Mesothelial cell of epicardium (in vitro differentiated cells): ENCODE measurements around the gene AGRN. TPM values are rescaled to one million over a fixed set of nuclear protein-coding genes. Genes with fewer than 3 reads are reported as not detected.
A peak's percentile ranks its signal among the peaks of the same experiment; 100 is the strongest.

Experiments
- DNase-seq, 2 experiments: peaks; one replicate each; pipeline ENCODE4 v3.0.0; 2021; ENCODE audit warnings: low spot score in 2 of 2; ENCODE audit not compliant: unreplicated experiment in 2 of 2
- H3K27ac Mint-ChIP-seq: 2 replicates; pipeline ENCODE4 v1.8.0; 2021; ENCODE audit warnings: mixed read lengths
- H3K27me3 Mint-ChIP-seq: 2 replicates; pipeline ENCODE4 v1.8.0; 2021; ENCODE audit warnings: low read depth, mixed read lengths
- H3K36me3 Mint-ChIP-seq: 2 replicates; pipeline ENCODE4 v1.8.0; 2021; ENCODE audit warnings: mixed read lengths
- H3K4me1 Mint-ChIP-seq: 2 replicates; pipeline ENCODE4 v1.8.0; 2021; ENCODE audit warnings: mixed read lengths
- H3K4me3 Mint-ChIP-seq: 2 replicates; pipeline ENCODE4 v1.8.0; 2021; ENCODE audit warnings: mild to moderate bottlenecking, moderate library complexity, mixed read lengths
- H3K9me3 Mint-ChIP-seq: 2 replicates; pipeline ENCODE4 v1.8.0; 2021; ENCODE audit warnings: mixed read lengths
- CTCF ChIP-seq: fragments of 200-600 bp; sonication (generic); IDR thresholded peaks from one replicate; pipeline ENCODE4 v1.5.0; 2021; ENCODE audit warnings: antibody characterized with exemption; ENCODE audit not compliant: unreplicated experiment
- total RNA-seq: library from RNA; stranded (reverse); gene quantifications from 3 replicates; pipeline ENCODE4 v1.2.1, GENCODE V29; 2021

Gene AGRN
- total RNA-seq, 1 donor from 2014 or later = 514 TPM

GRCh38 chr1:998995-999724, 20.8 kb upstream of the AGRN start:
- Mint-ChIP-seq H3K27me3 (peaks cover 10% of the 10 kb centered on the region), H3K27ac (peak overlapping the region; percentile 47), H3K4me3 (peak overlapping the region; percentile 72), H3K36me3 (no peaks in the 10 kb centered on the region), H3K9me3 (no peaks in the 10 kb centered on the region), H3K4me1 (peaks cover 17% of the 10 kb centered on the region)
- DNase-seq = peak; percentile 31 to 63
- TF ChIP-seq CTCF = no peak

GRCh38 chr1:999725-1000356, 20.1 kb upstream of the AGRN start, which contains the start of gene HES4:
Gene HES4 (minus strand): TSS chr1:1000097. CDS start chr1:999973, 124 bp downstream.
- Mint-ChIP-seq H3K4me1 (peaks cover 21% of the 10 kb centered on the region), H3K27me3 (peaks cover 10% of the 10 kb centered on the region), H3K27ac (peak within 1 kb of the TSS; percentile 99), H3K4me3 (peak within 1 kb of the TSS; percentile 81), H3K9me3 (no peaks in the 10 kb centered on the region), H3K36me3 (no peaks in the 10 kb centered on the region)
- no peak for TF ChIP-seq CTCF
- DNase-seq = peak; percentile 92 to 96

- TF ChIP-seq CTCF = no peak
- H3K4me1 Mint-ChIP-seq = peaks cover 25% of the 10 kb centered on the region
- H3K4me3 Mint-ChIP-seq = peak overlapping the region; percentile 81
- H3K27me3 Mint-ChIP-seq = peaks cover 8% of the 10 kb centered on the region
- peak; percentile 80 to 91 for DNase-seq
- H3K27ac Mint-ChIP-seq = peak overlapping the region; percentile 99
- no peaks in the 10 kb centered on the region for H3K36me3 Mint-ChIP-seq
- no peaks in the 10 kb centered on the region for H3K9me3 Mint-ChIP-seq
Measured at GRCh38 chr1:1000357-1001056, 19.4 kb upstream of the AGRN start.

- Mint-ChIP-seq H3K27me3 (peaks cover 5% of the 10 kb centered on the region), H3K4me1 (peaks cover 25% of the 10 kb centered on the region), H3K36me3 (no peaks in the 10 kb centered on the region), H3K4me3 (peak overlapping the region; percentile 81), H3K27ac (peak overlapping the region; percentile 99), H3K9me3 (no peaks in the 10 kb centered on the region)
- DNase-seq = peak in 1 of 2 experiments; percentile 25
- TF ChIP-seq CTCF = no peak
Measured at GRCh38 chr1:1001057-1001783, 18.7 kb upstream of the AGRN start.
